Measurements from ENCODE around the gene FRRS1L. TPM values are rescaled to one million over a fixed set of nuclear protein-coding genes. Genes with fewer than 3 reads are reported as not detected.

The FRRS1L gene
- total and polyA plus RNA-seq, 2 of the 13 experiments (the other 11 are each of a cell fraction or from before 2014, with no cell fraction given): 0.02 to 0.03 TPM

DNA sequence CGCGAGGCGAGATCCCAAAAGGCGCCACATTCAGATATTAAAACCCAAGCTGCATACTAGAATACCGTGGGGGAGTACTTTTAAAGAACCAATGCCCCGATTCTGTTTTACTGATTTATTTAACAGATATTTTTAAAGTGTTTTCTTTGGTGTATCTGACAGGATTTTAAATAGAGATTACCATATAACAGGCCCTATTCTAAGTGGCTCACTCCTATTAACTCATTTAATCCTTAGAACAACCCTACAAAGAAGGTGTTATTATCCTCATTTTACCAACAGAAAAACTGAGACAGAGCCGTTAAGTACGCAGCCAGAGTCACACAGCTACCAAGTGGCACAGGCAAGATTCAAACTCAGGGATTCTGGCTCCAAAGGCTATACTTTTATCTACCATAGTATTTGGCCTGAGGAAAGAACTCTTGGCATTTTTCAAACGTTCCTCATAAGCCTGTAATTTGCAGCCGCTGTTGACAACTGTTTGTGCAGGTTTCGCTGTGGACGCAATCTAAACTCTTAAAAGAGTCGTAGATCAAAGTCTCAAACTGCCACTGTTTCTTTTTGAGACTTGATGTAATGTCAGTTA is 46.8 kb downstream of the FRRS1L start (continued):
- 0 out of 2 replicates have a peak, but pooled peaks have one; percentile 44 for TF ChIP-seq HBP1 (CRISPR knock-in tag; IDR thresholded peaks at IDR 0.05; ENCODE audit: low read depth)
- no peak for TF ChIP-seq DMAP1 (CRISPR knock-in tag; IDR thresholded peaks at IDR 0.05)
- TF ChIP-seq CHD2 (IDR thresholded peaks at IDR 0.05; ENCODE audit: low read depth, low read length): peak; percentile 96
- TF ChIP-seq MED1 (CRISPR knock-in tag; IDR thresholded peaks at IDR 0.05): 0 out of 2 replicates have a peak, but pooled peaks have one; percentile 7
- TF ChIP-seq TBX2 (CRISPR knock-in tag; IDR thresholded peaks at IDR 0.05; ENCODE audit: borderline replicate concordance): 0 out of 2 replicates have a peak, but pooled peaks have one; percentile 33
- peak; percentile 74; the same call in 1 of the 2 replicates for TF ChIP-seq NFYB (CRISPR knock-in tag; IDR thresholded peaks at IDR 0.05)
- 0 out of 2 replicates have a peak, but pooled peaks have one; percentile 6 for TF ChIP-seq ZNF788 (CRISPR knock-in tag; IDR thresholded peaks at IDR 0.05; ENCODE audit: borderline replicate concordance)
- TF ChIP-seq HNF1A (IDR thresholded peaks at IDR 0.05; ENCODE audit: low read depth): no peak
- TF ChIP-seq HNF1A (CRISPR knock-in tag; IDR thresholded peaks at IDR 0.05; ENCODE audit: borderline replicate concordance): no peak
- no peak for TF ChIP-seq HDAC6 (IDR thresholded peaks at IDR 0.05; ENCODE audit: low read depth, low read length)
- peak; percentile 2; the same call in 1 of the 2 replicates for TF ChIP-seq MIXL1 (CRISPR knock-in tag; IDR thresholded peaks at IDR 0.05)
- TF ChIP-seq, protein P1, sequence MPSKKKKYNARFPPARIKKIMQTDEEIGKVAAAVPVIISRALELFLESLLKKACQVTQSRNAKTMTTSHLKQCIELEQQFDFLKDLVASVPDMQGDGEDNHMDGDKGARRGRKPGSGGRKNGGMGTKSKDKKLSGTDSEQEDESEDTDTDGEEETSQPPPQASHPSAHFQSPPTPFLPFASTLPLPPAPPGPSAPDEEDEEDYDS (CRISPR knock-in tag; IDR thresholded peaks at IDR 0.05): peak; percentile 9; the same call in 1 of the 2 replicates
- TF ChIP-seq JARID2 (CRISPR knock-in tag; IDR thresholded peaks at IDR 0.05; ENCODE audit: insufficient replicate concordance): no peak

All from HepG2 (cell line).